Neural cell (in vitro differentiated cells): ENCODE data around the gene FHIT. TPM values are rescaled to one million over a fixed set of nuclear protein-coding genes. Genes with fewer than 3 reads are reported as not detected.

Experiments used
- H2AFZ ChIP-seq: fragments of 200-600, 300-800 bp; sonication (generic), shearing (Covaris generic); 2 replicates; pipeline ENCODE4 v1.6.0; 2014; ENCODE audit warnings: low read depth, mild to moderate bottlenecking, antibody characterized with exemption, low read length, moderate library complexity
- H3F3A ChIP-seq: fragments of 200-600 bp; shearing (Covaris generic); 2 replicates; pipeline ENCODE4 v1.6.1; 2016; ENCODE audit warnings: mild to moderate bottlenecking, moderate library complexity, mixed read lengths, antibody characterized with exemption, low read length; ENCODE audit not compliant: insufficient read depth, poor library complexity, severe bottlenecking
- H3K27ac ChIP-seq: fragments of 200-600, 300-800 bp; sonication (generic), shearing (Covaris generic); 2 replicates; pipeline ENCODE4 v1.5.1; 2014; ENCODE audit warnings: mild to moderate bottlenecking, low read length, moderate library complexity
- H3K27me3 ChIP-seq: fragments of 300-800, 200-600 bp; sonication (generic), shearing (Covaris generic); 2 replicates; pipeline ENCODE4 v1.6.0; 2014; ENCODE audit warnings: mild to moderate bottlenecking, low read depth, low read length, moderate library complexity; ENCODE audit not compliant: insufficient read depth
- H3K36me3 ChIP-seq: fragments of 300-800, 200-600 bp; sonication (generic), shearing (Covaris generic); 2 replicates; pipeline ENCODE4 v1.5.1; 2014; ENCODE audit warnings: mild to moderate bottlenecking, antibody characterized with exemption, low read length, moderate library complexity; ENCODE audit not compliant: insufficient read depth
- H3K4me2 ChIP-seq: fragments of 300-800, 200-600 bp; sonication (generic), shearing (Covaris generic); 2 replicates; pipeline ENCODE4 v1.6.0; 2014; ENCODE audit warnings: mild to moderate bottlenecking, low read length
- H3K4me3 ChIP-seq: fragments of 300-800, 200-600 bp; sonication (generic), shearing (Covaris generic); 2 replicates; pipeline ENCODE4 v1.5.1; 2014; ENCODE audit warnings: mild to moderate bottlenecking, low read length, moderate library complexity
- H3K79me2 ChIP-seq: fragments of 200-600 bp; shearing (Covaris generic); replicated peaks from 2 replicates; pipeline ENCODE4 v1.6.0; 2014; ENCODE audit warnings: mild to moderate bottlenecking, low read length, moderate library complexity; ENCODE audit not compliant: insufficient read depth
- H3K9ac ChIP-seq: fragments of 300-800, 200-600 bp; sonication (generic), shearing (Covaris generic); 2 replicates; pipeline ENCODE4 v1.6.1; 2016; ENCODE audit warnings: mild to moderate bottlenecking, low read length, mixed read lengths
- H3K9me2 ChIP-seq: fragments of 200-600 bp; shearing (Covaris generic); 2 replicates; pipeline ENCODE4 v1.6.1; 2016; ENCODE audit warnings: mild to moderate bottlenecking, low read length, mixed read lengths; ENCODE audit not compliant: insufficient read depth
- H3K9me3 ChIP-seq: fragments of 200-600, 300-800 bp; sonication (generic), shearing (Covaris generic); 2 replicates; pipeline ENCODE4 v1.6.1; 2016; ENCODE audit warnings: mild to moderate bottlenecking, mixed run types, low read length, moderate library complexity, mixed read lengths
- H4K20me1 ChIP-seq: fragments of 200-600 bp; shearing (Covaris generic); 2 replicates; pipeline ENCODE4 v1.6.1; 2016; ENCODE audit warnings: mild to moderate bottlenecking, mixed run types; ENCODE audit not compliant: insufficient read depth
- EP300 ChIP-seq: fragments of 450-650 bp; conservative IDR thresholded peaks from 2 replicates; pipeline ENCODE4 v1.6.1; 2014; ENCODE audit warnings: antibody characterized with exemption, mild to moderate bottlenecking, moderate library complexity; ENCODE audit not compliant: poor library complexity, severe bottlenecking
- EZH2 ChIP-seq: fragments of 200-600, 300-800 bp; shearing (Covaris generic), sonication (generic); IDR thresholded peaks from 2 replicates; pipeline ENCODE4 v1.6.1; 2014; ENCODE audit warnings: antibody characterized with exemption, low read length, borderline replicate concordance, mild to moderate bottlenecking; ENCODE audit not compliant: insufficient read depth, poor library complexity, severe bottlenecking
- MXI1 ChIP-seq: fragments of 450-650 bp; conservative IDR thresholded peaks from 2 replicates; pipeline ENCODE4 v1.6.1; 2014; ENCODE audit warnings: antibody characterized with exemption, mild to moderate bottlenecking; ENCODE audit not compliant: poor library complexity, severe bottlenecking
- POLR2AphosphoS5 ChIP-seq: IDR thresholded peaks from 2 replicates; pipeline ENCODE4 v1.6.1; 2012
- RAD21 ChIP-seq: fragments of 450-650 bp; conservative IDR thresholded peaks from 2 replicates; pipeline ENCODE4 v1.6.1; 2014; ENCODE audit warnings: antibody characterized with exemption, mild to moderate bottlenecking, moderate library complexity
- REST ChIP-seq: IDR thresholded peaks from 2 replicates; pipeline ENCODE4 v1.6.1; 2012; ENCODE audit warnings: borderline replicate concordance
- SMC3 ChIP-seq: fragments of 450-650 bp; conservative IDR thresholded peaks from 2 replicates; pipeline ENCODE4 v1.6.1; 2014; ENCODE audit warnings: antibody characterized with exemption, mild to moderate bottlenecking, moderate library complexity; ENCODE audit not compliant: poor library complexity
- TAF1 ChIP-seq: IDR thresholded peaks from 2 replicates; pipeline ENCODE4 v1.6.1; 2012; ENCODE audit warnings: low read depth
- polyA plus RNA-seq: library from polyadenylated mRNA; depleted of rRNA; stranded (reverse); fragments of >200 nt; gene quantifications from 2 replicates; pipeline ENCODE4 v1.2.3, GENCODE V29; 2014
- TF ChIP-seq, protein P1 (sequence below): fragments of 450-650 bp; IDR thresholded peaks from 2 replicates; pipeline ENCODE4 v1.5.1; 2014; ENCODE audit warnings: antibody characterized with exemption, mild to moderate bottlenecking, moderate library complexity; ENCODE audit not compliant: poor library complexity, severe bottlenecking

The FHIT gene
- polyA plus RNA-seq, 1 donor from 2014 or later: not detected

- H3K36me3 ChIP-seq: no peaks in the 10 kb centered on the region
- H3K27ac ChIP-seq: no peak overlapping the region
- no peak overlapping the region for H3K9ac ChIP-seq
- no peaks in the 10 kb centered on the region for H3K79me2 ChIP-seq
- no peaks in the 10 kb centered on the region for H3K27me3 ChIP-seq
- H3K4me2 ChIP-seq: no peak overlapping the region
- H3K9me3 ChIP-seq: no peaks in the 10 kb centered on the region
- H3K4me3 ChIP-seq: no peak overlapping the region
- H4K20me1 ChIP-seq: no peaks in the 10 kb centered on the region
- peaks cover 4% of the 10 kb centered on the region for H3F3A ChIP-seq
- H3K9me2 ChIP-seq: no peaks in the 10 kb centered on the region
- H2AFZ ChIP-seq: no peak overlapping the region
- TF ChIP-seq, protein P1, sequence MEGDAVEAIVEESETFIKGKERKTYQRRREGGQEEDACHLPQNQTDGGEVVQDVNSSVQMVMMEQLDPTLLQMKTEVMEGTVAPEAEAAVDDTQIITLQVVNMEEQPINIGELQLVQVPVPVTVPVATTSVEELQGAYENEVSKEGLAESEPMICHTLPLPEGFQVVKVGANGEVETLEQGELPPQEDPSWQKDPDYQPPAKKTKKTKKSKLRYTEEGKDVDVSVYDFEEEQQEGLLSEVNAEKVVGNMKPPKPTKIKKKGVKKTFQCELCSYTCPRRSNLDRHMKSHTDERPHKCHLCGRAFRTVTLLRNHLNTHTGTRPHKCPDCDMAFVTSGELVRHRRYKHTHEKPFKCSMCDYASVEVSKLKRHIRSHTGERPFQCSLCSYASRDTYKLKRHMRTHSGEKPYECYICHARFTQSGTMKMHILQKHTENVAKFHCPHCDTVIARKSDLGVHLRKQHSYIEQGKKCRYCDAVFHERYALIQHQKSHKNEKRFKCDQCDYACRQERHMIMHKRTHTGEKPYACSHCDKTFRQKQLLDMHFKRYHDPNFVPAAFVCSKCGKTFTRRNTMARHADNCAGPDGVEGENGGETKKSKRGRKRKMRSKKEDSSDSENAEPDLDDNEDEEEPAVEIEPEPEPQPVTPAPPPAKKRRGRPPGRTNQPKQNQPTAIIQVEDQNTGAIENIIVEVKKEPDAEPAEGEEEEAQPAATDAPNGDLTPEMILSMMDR: no peak
- TF ChIP-seq RAD21 (no peak), TAF1 (no peak), REST (no peak), MXI1 (no peak), SMC3 (no peak), POLR2AphosphoS5 (no peak), EP300 (no peak), EZH2 (no peak)
Measured at GRCh38 chr3:61152071-61152470, 99.2 kb downstream of the FHIT start.

DNA sequence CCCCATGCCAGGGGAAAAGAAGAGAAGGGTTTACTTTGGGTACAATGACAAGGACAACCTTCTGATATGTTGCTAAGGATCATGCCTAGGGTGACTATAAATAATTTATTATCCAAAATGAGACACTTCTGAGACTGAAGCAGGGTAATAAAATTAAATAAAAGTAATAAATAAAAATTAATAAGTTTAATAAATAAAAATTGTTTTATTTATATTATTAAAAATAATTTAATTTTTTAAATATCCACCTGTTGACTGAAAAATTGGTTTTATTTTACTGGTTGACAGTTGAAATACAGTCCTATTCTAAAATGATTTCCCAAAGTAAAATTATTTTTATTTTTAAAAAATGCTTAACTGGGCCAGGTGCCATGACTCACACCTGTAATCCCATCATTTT, 102.0 kb downstream of the FHIT start:
- Histone ChIP-seq H4K20me1 (no peaks in the 10 kb centered on the region), H3F3A (no peaks in the 10 kb centered on the region), H3K4me3 (no peak overlapping the region), H3K9me2 (no peaks in the 10 kb centered on the region), H3K79me2 (no peaks in the 10 kb centered on the region), H3K9ac (no peak overlapping the region), H2AFZ (no peak overlapping the region), H3K27ac (no peak overlapping the region), H3K36me3 (no peaks in the 10 kb centered on the region), H3K4me2 (no peak overlapping the region), H3K27me3 (no peaks in the 10 kb centered on the region), H3K9me3 (no peaks in the 10 kb centered on the region)
- no peak for TF ChIP-seq POLR2AphosphoS5
- no peak for TF ChIP-seq EZH2
